ENCODE results near the gene PLSCR4. TPM values are rescaled to one million over a fixed set of nuclear protein-coding genes. Genes with fewer than 3 reads are reported as not detected.

Gene PLSCR4
- total RNA-seq, 1 donor from 2014 or later, result 50.3 TPM

- intact Hi-C loops (cut with DNase I), result no loop called here
- peak overlapping the region; percentile 26 for H3K27ac ChIP-seq
- TF ChIP-seq POLR2A (IDR thresholded peaks at IDR 0.05), result no peak
- no peak for TF ChIP-seq POLR2AphosphoS5 (IDR thresholded peaks at IDR 0.05; ENCODE audit: insufficient read depth in 1 of 2, low read depth in 1 of 2)
- no peak for TF ChIP-seq CTCF (IDR thresholded peaks at IDR 0.05)
Measured at GRCh38 chr3:146165877-146166276, 85.0 kb downstream of the PLSCR4 start.

GRCh38 chr3:146164971-146165769 is 85.7 kb downstream of the PLSCR4 start:
- Histone ChIP-seq H3K36me3 (no peaks in the 10 kb centered on the region), H3K27me3 (no peaks in the 10 kb centered on the region), H3K4me1 (peaks cover 23% of the 10 kb centered on the region), H3K9me3 (no peaks in the 10 kb centered on the region), H3K27ac (no peak overlapping the region), H3K4me3 (no peak overlapping the region)
- TF ChIP-seq POLR2AphosphoS5 (IDR thresholded peaks at IDR 0.05; ENCODE audit: insufficient read depth in 1 of 2, low read depth in 1 of 2) (no peak), CTCF (IDR thresholded peaks at IDR 0.05) (no peak)
- DNase-seq (ENCODE audit: extremely low spot score in 2 of 2), result no peak
- intact Hi-C loops (cut with DNase I), result no loop called here

More at GRCh38 chr3:146165877-146166276, 85.0 kb downstream of the PLSCR4 start:
- no peaks in the 10 kb centered on the region for H3K36me3 ChIP-seq
- no peaks in the 10 kb centered on the region for H3K9me3 ChIP-seq
- no peaks in the 10 kb centered on the region for H3K27me3 ChIP-seq
- peaks cover 23% of the 10 kb centered on the region for H3K4me1 ChIP-seq
- no peak for DNase-seq (ENCODE audit: extremely low spot score in 2 of 2)
- no peak overlapping the region for H3K4me3 ChIP-seq

- intact Hi-C loops (cut with DNase I), result no loop called here
- Histone ChIP-seq H3K4me3 (no peak overlapping the region), H3K4me1 (peaks cover 23% of the 10 kb centered on the region), H3K27ac (no peak overlapping the region), H3K27me3 (no peaks in the 10 kb centered on the region), H3K9me3 (no peaks in the 10 kb centered on the region), H3K36me3 (no peaks in the 10 kb centered on the region)
- DNase-seq (ENCODE audit: extremely low spot score in 2 of 2), result no peak
- TF ChIP-seq POLR2A (IDR thresholded peaks at IDR 0.05) (no peak), POLR2AphosphoS5 (IDR thresholded peaks at IDR 0.05; ENCODE audit: insufficient read depth in 1 of 2, low read depth in 1 of 2) (no peak), CTCF (IDR thresholded peaks at IDR 0.05) (no peak)
Measured at GRCh38 chr3:146164506-146164905, 86.4 kb downstream of the PLSCR4 start.

GRCh38 chr3:146164071-146164470 is 86.8 kb downstream of the PLSCR4 start:
- Histone ChIP-seq H3K27ac (no peak overlapping the region), H3K4me1 (peaks cover 23% of the 10 kb centered on the region), H3K4me3 (no peak overlapping the region), H3K36me3 (no peaks in the 10 kb centered on the region), H3K9me3 (no peaks in the 10 kb centered on the region), H3K27me3 (no peaks in the 10 kb centered on the region)
- intact Hi-C loops (cut with DNase I), result no loop called here
- no peak for DNase-seq (ENCODE audit: extremely low spot score in 2 of 2)
- no peak for TF ChIP-seq POLR2A (IDR thresholded peaks at IDR 0.05)
- TF ChIP-seq POLR2AphosphoS5 (IDR thresholded peaks at IDR 0.05; ENCODE audit: insufficient read depth in 1 of 2, low read depth in 1 of 2), result no peak
- no peak for TF ChIP-seq CTCF (IDR thresholded peaks at IDR 0.05)

- no peaks in the 10 kb centered on the region for H3K9me3 ChIP-seq
- no peak overlapping the region for H3K27ac ChIP-seq
- peaks cover 23% of the 10 kb centered on the region for H3K4me1 ChIP-seq
- no peaks in the 10 kb centered on the region for H3K27me3 ChIP-seq
- no peak for TF ChIP-seq POLR2A (IDR thresholded peaks at IDR 0.05)
- peak in 1 of 3 experiments; percentile 16 for TF ChIP-seq CTCF (IDR thresholded peaks at IDR 0.05)
- TF ChIP-seq POLR2AphosphoS5 (IDR thresholded peaks at IDR 0.05; ENCODE audit: insufficient read depth in 1 of 2, low read depth in 1 of 2), result peak in 1 of 2 donors; percentile 72
- no peak for DNase-seq (ENCODE audit: extremely low spot score in 2 of 2)
- H3K36me3 ChIP-seq, result no peaks in the 10 kb centered on the region
- intact Hi-C loops (cut with DNase I), result no loop called here
- H3K4me3 ChIP-seq, result no peak overlapping the region
Measured at GRCh38 chr3:146163584-146163983, 87.3 kb downstream of the PLSCR4 start.

All from vagina (tissue), 2 donors.